GM23338 (cell line): ENCODE data around the gene FOCAD. TPM values are rescaled to one million over a fixed set of nuclear protein-coding genes. Genes with fewer than 3 reads are reported as not detected.

Source experiments
- ATAC-seq: fragments of 200-7000 bp; cut with Tn5 transposase; 3 replicates; pipeline ENCODE4 v1.9.1; 2020
- DNase-seq: peaks from one replicate; pipeline ENCODE4 v3.0.0-alpha.2; 2015; ENCODE audit warnings: low spot score
- H2AFZ ChIP-seq: fragments of 200-600 bp; sonication (generic); 2 replicates; pipeline ENCODE4 v1.8.0; 2016; ENCODE audit warnings: antibody characterized with exemption, mild to moderate bottlenecking, moderate library complexity
- H3F3A ChIP-seq: fragments of 200-600 bp; sonication (generic); replicated peaks from 2 replicates; pipeline ENCODE4 v1.8.0; 2017; ENCODE audit warnings: antibody characterized with exemption, mixed run types, low read depth
- H3K27ac ChIP-seq: fragments of 200-600 bp; sonication (generic); 2 replicates; pipeline ENCODE4 v1.6.1; 2016; ENCODE audit warnings: low read depth
- H3K27me3 ChIP-seq: fragments of 200-600 bp; sonication (generic); 2 replicates; pipeline ENCODE4 v1.8.0; 2016; ENCODE audit warnings: mild to moderate bottlenecking, mixed run types, moderate library complexity; ENCODE audit not compliant: insufficient read depth
- H3K36me3 ChIP-seq: fragments of 200-600 bp; sonication (generic); 2 replicates; pipeline ENCODE4 v1.8.0; 2016; ENCODE audit warnings: mild to moderate bottlenecking; ENCODE audit not compliant: insufficient read depth
- H3K4me1 ChIP-seq: fragments of 200-600 bp; sonication (generic); 2 replicates; pipeline ENCODE4 v1.8.0; 2016; ENCODE audit warnings: mild to moderate bottlenecking, moderate library complexity; ENCODE audit not compliant: insufficient read depth
- H3K4me2 ChIP-seq: fragments of 200-600 bp; sonication (generic); 2 replicates; pipeline ENCODE4 v1.7.1; 2017; ENCODE audit warnings: mixed run types
- H3K4me3 ChIP-seq: fragments of 200-600 bp; sonication (generic); 2 replicates; pipeline ENCODE4 v1.6.1; 2016; ENCODE audit warnings: mixed run types
- H3K79me2 ChIP-seq: fragments of 200-600 bp; sonication (generic); replicated peaks from 2 replicates; pipeline ENCODE4 v1.8.0; 2017; ENCODE audit warnings: mild to moderate bottlenecking; ENCODE audit not compliant: insufficient read depth
- H3K9me2 ChIP-seq: fragments of 200-600 bp; sonication (generic); 2 replicates; pipeline ENCODE4 v1.8.0; 2017; ENCODE audit not compliant: insufficient read depth
- H4K20me1 ChIP-seq: fragments of 200-600 bp; sonication (generic); replicated peaks from 2 replicates; pipeline ENCODE4 v1.8.0; 2017; ENCODE audit warnings: mild to moderate bottlenecking; ENCODE audit not compliant: insufficient read depth
- H3K27ac Mint-ChIP-seq: 2 replicates; pipeline ENCODE4 v1.8.0; 2020; ENCODE audit warnings: inconsistent platforms, mild to moderate bottlenecking, moderate library complexity, mixed read lengths
- H3K27me3 Mint-ChIP-seq: 3 replicates; pipeline ENCODE4 v1.8.0; 2022; ENCODE audit warnings: low read depth, mild to moderate bottlenecking, moderate library complexity, mixed read lengths, inconsistent platforms; ENCODE audit not compliant: insufficient read depth, poor library complexity
- H3K36me3 Mint-ChIP-seq: 3 replicates; pipeline ENCODE4 v1.8.0; 2021; ENCODE audit warnings: low read depth, mild to moderate bottlenecking, inconsistent platforms, moderate library complexity, mixed read lengths
- H3K4me1 Mint-ChIP-seq: 3 replicates; pipeline ENCODE4 v1.8.0; 2020; ENCODE audit warnings: mild to moderate bottlenecking, inconsistent platforms, mixed read lengths
- H3K4me3 Mint-ChIP-seq: 3 replicates; pipeline ENCODE4 v1.8.0; 2021; ENCODE audit warnings: moderate library complexity, mild to moderate bottlenecking, inconsistent platforms, mixed read lengths
- H3K9me3 Mint-ChIP-seq: 3 replicates; pipeline ENCODE4 v1.8.0; 2020; ENCODE audit warnings: moderate library complexity, mild to moderate bottlenecking, inconsistent platforms, mixed read lengths
- CREB1 ChIP-seq: fragments of 250-450 bp; sonication (Bioruptor Pico); IDR thresholded peaks from 2 replicates; pipeline ENCODE4 v1.5.0; 2020; ENCODE audit warnings: low read depth, mild to moderate bottlenecking, moderate library complexity
- CTCF ChIP-seq, 2 experiments: fragments of 200-600 bp in 1 of 2; sonication (generic) in 1 of 2; conservative IDR thresholded peaks; 2 replicates each; pipeline versions ENCODE4 v1.5.1 to v1.6.1; 2016 to 2017; ENCODE audit warnings: antibody characterized with exemption in 2 of 2, low read depth in 2 of 2, mild to moderate bottlenecking in 2 of 2, moderate library complexity in 1 of 2
- EZH2phosphoT487 ChIP-seq: fragments of 200-600 bp; sonication (generic); IDR thresholded peaks from one replicate; pipeline ENCODE4 v1.8.1; 2018; ENCODE audit warnings: antibody characterized with exemption; ENCODE audit not compliant: unreplicated experiment
- JUNB ChIP-seq: IDR thresholded peaks from one replicate; pipeline ENCODE4 v1.6.1; 2016; ENCODE audit warnings: antibody characterized with exemption; ENCODE audit not compliant: unreplicated experiment
- NANOG ChIP-seq: IDR thresholded peaks from 2 replicates; pipeline ENCODE4 v1.6.1; 2016; ENCODE audit warnings: antibody characterized with exemption, borderline replicate concordance
- POLR2AphosphoS5 ChIP-seq: IDR thresholded peaks from 2 replicates; pipeline ENCODE4 v1.6.1; 2016; ENCODE audit warnings: antibody characterized with exemption, low read depth
- REST ChIP-seq: IDR thresholded peaks from one replicate; pipeline ENCODE4 v1.6.1; 2018; ENCODE audit warnings: antibody characterized with exemption; ENCODE audit not compliant: unreplicated experiment
- ZNF331 ChIP-seq: fragments of 250-450 bp; sonication (Bioruptor Pico); IDR thresholded peaks from 2 replicates; pipeline ENCODE4 v1.5.0; 2020; ENCODE audit warnings: low read depth, mild to moderate bottlenecking, moderate library complexity
- polyA plus RNA-seq: library from polyadenylated mRNA; unstranded; fragments of >200 nt; fragmentation: Nextera tagmentation; extraction: Ambion mirVana; gene quantifications from 2 replicates; pipeline ENCODE4 v1.2.1, GENCODE V29; 2016
- total RNA-seq: library from RNA; depleted of rRNA; stranded (reverse); fragments of >200 nt; shearing (Covaris generic); gene quantifications from 2 replicates; pipeline ENCODE4 v1.2.3, GENCODE V29; 2014
- TF ChIP-seq, protein P1 (sequence below): IDR thresholded peaks from 2 replicates; pipeline ENCODE4 v1.6.1; 2016; ENCODE audit warnings: antibody characterized with exemption

Gene FOCAD
- total and polyA plus RNA-seq, 2 experiments from 2014 or later = 13.7 to 66.5 TPM

- TF ChIP-seq REST = no peak
- no peak for TF ChIP-seq NANOG
- no peak for TF ChIP-seq ZNF331 (CRISPR knock-in tag)
- TF ChIP-seq CREB1 (CRISPR knock-in tag) = no peak
- TF ChIP-seq, protein P1, sequence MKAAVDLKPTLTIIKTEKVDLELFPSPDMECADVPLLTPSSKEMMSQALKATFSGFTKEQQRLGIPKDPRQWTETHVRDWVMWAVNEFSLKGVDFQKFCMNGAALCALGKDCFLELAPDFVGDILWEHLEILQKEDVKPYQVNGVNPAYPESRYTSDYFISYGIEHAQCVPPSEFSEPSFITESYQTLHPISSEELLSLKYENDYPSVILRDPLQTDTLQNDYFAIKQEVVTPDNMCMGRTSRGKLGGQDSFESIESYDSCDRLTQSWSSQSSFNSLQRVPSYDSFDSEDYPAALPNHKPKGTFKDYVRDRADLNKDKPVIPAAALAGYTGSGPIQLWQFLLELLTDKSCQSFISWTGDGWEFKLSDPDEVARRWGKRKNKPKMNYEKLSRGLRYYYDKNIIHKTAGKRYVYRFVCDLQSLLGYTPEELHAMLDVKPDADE = no peak
- TF ChIP-seq JUNB = no peak
These were observed 29.1 kb downstream of the FOCAD start (continued) for GRCh38 chr9:20713172-20713571.

DNA sequence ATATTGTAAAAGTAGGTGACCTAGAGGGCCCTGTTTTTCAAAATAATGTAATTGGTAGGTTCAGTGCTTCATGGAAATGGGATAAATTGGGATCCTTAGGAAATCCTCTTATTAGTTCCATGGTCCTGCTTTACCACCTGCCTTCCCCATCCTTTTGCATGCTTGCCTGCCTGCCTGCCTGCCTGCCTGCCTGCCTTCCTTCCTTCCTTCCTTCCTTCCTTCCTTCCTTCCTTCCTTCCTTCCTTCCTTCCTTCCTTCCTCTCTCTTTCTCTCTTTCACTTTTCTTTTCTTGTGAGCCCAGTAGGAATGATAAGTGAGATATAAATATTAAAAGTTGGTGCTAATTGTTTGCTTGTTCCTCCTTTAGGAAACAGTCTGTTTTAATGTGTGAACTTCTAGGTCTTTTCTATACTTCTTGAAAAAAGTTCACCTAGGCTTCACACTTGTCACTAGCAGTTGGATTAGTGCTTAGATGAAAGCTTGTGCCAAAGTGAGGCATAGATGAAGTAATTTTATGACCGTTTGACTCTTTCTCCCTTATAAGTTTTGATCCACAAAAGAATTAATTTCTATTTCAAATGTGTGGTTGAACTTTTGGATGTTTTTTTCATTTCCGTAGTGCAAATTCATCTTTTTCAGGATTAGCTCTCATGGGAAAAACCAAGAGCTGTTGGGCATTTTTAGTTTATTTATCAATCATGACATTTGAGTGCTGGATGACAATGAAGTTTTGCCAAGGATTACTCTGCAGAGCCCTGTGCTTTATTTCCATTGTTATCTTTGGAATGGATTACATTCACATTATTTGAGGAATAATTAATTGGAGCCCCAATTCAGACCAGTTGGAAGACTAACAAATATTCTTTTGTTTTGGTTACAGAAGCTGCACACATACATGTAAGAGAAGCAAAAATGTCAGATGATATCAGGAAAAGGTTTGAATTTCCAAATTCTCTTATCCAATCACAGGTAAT, 30.7 kb downstream of the FOCAD start:
- DNase-seq = no peak
- no peak overlapping the region for H3K27ac Mint-ChIP-seq
- no peak overlapping the region for H3K27ac ChIP-seq
- no peak overlapping the region for H3K4me3 Mint-ChIP-seq
- H3K36me3 ChIP-seq = no peaks in the 10 kb centered on the region
- H3K27me3 Mint-ChIP-seq = no peaks in the 10 kb centered on the region
- no peaks in the 10 kb centered on the region for H4K20me1 ChIP-seq
- no peak overlapping the region for H2AFZ ChIP-seq
- no peak for ATAC-seq
- H3F3A ChIP-seq = no peaks in the 10 kb centered on the region
- H3K4me2 ChIP-seq = no peak overlapping the region
- 0 out of 2 replicates have a peak, but pooled peaks cover 20% of the 10 kb centered on the region for H3K79me2 ChIP-seq
- no peak overlapping the region for H3K4me3 ChIP-seq
- no peaks in the 10 kb centered on the region for H3K27me3 ChIP-seq
- H3K36me3 Mint-ChIP-seq = peaks cover 3% of the 10 kb centered on the region; the same call in 2 of the 3 replicates
- H3K4me1 ChIP-seq = no peaks in the 10 kb centered on the region
- no peaks in the 10 kb centered on the region for H3K9me2 ChIP-seq
- H3K9me3 Mint-ChIP-seq = no peaks in the 10 kb centered on the region
- peaks cover 15% of the 10 kb centered on the region; the same call in 2 of the 3 replicates for H3K4me1 Mint-ChIP-seq
- TF ChIP-seq CTCF (conservative IDR thresholded peaks at IDR 0.05; ENCODE audit: low read depth in 2 of 2) = no peak
- TF ChIP-seq POLR2AphosphoS5 = no peak
- no peak for TF ChIP-seq NANOG
- TF ChIP-seq EZH2phosphoT487 = no peak
- TF ChIP-seq CREB1 (CRISPR knock-in tag) = no peak
- TF ChIP-seq JUNB = no peak
- TF ChIP-seq, protein P1 = no peak
